Stimulated activated CD4-positive, alpha-beta T cell treated with anti-CD3 and anti-CD28 coated beads, TNF-alpha, amount 100 ng/mL, for 48 hours (primary cell): Measurements from ENCODE around the gene ULBP1.
"Not testable (repeated sequence)": the region's sequence is repeated elsewhere in the genome, so short reads cannot be mapped to it uniquely, and the experiment has no call there.

Experiments used
- DNase-seq, 3 donors: peaks; one replicate each; pipeline ENCODE4 v3.0.0-alpha.2; 2020; ENCODE audit warnings: low read depth in 3 of 3

Gene ULBP1

DNA sequence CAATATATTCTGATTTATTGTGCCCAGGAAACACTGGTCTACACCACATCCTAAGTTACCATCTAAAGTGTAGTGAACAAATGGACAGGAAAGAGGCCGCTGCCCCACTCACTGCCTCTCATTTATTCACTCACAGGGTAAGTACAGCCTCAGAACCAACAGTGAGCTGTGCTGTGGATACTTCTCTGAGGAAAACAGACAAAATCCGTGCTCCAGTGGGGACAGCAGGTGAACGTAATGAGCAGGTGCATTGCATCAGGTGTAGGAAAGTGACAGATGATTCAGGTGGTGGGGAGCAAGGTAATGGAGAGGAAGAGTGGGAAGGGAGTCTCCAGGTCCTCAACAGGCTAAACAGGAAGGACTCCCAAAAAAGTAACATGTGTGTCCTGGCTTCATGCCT is 30.3 kb upstream of the ULBP1 start:
- DNase-seq, result no peak

DNA sequence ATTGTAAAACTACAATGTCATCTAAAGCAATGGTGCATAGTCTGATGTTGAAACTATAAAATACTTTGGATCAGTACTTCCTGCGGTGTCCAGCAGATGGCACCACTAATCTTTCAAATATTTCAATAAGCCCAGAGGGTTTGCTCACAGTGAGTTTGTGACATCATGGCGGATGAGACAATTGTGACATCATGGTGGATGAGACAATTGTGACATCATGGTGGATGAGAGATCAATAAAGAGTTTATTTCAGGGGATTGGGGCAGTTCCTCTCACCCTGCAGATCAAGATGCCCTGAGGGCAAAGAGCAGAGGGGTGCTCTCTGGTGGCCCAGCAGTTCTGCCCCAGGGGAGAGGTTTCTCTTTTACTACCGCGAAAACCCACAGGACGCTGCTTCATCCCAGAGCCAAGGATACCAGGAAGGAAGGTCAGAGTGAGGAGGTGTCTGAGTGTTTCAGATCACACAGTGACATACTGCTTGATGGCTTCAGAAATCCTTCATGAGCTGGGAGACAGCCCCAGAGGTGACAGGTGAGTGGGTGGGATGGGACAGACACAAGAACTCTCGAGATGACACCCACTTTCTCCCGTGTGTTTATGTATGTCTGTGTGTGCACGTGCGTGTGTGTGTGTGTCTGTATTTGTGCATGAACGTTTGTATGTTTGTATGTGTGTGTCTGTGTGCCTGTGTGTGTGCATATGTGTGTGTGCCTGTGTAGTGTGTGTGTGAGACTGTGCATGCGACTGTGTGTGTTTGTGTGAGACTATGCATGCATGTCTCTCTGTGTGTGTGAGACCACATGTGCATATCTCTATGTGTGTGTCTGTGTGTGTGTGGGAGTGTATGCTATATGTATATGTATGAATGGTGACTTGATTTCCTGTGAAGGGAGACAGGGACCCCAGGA is 29.2 kb upstream of the ULBP1 start:
- peak; percentile 46 to 53 (median 47) for DNase-seq

DNA sequence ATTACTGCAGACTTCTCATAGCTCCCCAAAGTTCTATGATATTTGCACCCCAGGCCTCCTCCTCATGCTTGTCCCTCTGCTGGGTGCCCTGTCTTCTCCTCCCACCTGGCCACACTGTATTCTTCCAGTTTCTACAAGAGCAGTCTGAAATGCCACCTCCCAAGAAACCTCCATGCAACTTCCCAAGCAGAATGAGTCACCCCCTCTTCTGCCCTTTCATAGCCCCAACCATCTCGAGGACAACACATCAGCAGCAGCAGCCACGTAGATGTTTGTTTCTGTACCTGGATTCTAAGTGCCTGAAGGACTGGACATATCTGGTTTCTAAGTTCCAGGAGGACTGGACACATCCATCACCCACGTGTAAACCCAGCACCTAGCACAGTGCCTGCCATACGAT is 28.5 kb upstream of the ULBP1 start:
- no peak for DNase-seq

DNA sequence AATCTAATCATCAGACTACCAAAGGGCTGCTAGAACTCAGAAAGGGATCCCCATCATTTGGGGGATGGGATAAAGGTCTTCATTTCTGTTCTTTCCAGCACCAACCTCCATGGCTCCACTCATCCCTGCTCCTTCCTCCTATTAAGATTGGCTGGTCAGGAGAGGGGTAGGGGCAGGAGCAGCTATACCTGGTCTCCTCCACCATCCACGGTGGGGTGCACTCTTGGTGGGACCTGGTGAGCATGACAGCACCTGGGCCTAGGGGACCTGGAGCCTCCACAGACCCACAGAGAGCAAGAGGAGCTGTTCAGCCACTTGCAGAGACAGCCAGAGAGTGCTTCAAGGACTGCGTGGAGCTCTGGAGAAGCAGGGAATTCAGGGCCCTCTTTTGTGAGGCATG is 28.1 kb upstream of the ULBP1 start:
- DNase-seq, result no peak

DNA sequence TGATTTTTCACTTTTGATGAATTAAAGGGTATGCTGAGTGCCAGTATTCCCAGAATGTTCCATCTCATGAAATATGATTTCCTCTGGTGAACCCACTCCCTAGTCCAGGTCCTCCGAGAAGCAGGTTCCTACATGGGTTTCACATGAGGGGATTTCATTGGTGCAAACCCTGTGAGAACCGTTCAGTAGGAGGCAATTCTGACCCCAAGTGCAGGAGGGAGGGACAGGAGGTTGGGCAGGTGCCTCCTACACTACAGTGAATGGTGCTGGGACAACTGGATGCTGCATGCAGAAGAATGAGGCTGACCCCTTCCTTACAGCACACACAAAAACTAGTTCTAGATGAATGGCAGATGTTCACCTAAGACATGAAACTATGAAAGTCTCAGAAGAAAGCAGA is 27.0 kb upstream of the ULBP1 start:
- no peak for DNase-seq

DNA sequence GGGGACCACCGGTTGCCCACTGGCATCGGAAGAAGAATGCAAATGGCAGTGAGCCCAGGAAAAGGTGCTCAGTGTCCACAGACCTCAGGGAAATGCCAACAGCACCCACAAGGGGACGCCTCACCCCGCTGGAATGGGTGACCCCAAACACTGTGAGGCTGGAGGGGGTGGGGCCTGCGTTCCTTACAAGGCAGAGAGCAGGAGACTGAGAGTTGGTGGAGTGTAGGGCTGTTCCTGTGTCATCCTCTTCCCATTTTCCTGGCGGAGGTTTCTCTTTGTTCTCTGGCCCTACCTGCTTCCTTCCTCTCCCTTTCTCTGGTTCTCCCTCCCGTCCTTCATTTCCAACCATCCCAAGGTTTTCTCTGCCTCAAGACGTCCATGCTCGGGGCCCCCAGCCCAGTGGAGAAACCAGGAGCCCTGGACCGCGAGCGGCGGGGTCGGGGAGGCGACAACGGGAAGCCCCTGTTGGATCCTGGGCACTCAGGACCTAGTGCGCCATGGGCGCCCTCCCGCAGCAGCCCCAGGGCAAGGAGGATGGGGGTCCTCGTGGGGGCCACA is 25.7 kb upstream of the ULBP1 start:
- not testable (repeated sequence) for DNase-seq

DNA sequence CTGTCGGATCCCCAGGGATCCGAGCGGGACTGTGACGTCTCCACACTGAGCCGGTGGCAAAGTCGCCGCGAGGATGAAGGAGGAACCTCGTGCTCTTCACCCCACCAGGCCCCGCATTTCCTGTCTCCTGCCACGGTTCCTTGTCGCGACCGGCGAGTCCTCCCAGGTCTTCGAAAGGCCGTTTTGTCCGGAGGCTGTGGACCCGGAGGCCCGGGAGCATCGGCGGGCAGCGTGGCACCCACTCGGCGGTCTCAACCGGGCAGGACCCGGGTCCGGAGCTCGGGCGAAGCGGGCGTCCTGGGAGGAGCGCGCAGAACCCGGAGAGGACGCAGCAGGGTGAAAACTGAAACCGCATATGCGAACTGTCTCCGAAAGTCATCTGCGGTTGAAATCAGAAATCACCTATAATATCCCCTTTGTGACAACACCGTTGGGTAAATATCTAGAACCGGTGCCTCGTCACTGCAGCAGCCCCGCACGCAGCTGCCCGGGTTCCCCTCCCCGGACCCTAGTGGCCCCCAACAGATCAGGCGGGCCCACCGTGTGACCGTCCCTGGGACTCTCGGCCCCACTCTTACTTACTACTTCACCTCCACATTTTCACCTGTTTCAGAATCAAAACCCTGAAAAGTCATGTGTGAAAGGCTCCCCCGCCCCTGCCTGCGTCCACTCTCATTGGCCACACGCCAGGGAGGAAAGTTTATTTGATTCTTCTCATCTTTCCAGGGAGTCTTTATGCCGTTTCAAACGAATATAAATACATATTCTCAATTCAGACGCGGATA is 25.0 kb upstream of the ULBP1 start:
- DNase-seq, result no peak

DNA sequence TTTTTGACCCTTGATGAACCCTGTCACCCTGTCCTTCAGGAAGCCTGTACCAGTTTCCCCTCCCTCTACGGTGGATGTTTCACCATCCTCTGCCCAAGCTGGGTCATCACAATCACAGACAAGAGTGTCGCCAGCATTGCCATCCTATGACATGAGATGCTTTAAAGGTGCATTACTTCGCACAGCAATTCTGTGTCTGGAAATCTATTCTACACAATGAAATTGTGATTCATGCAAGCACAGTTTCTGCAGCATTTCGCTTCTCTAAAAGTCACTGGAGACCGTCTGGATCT is 24.4 kb upstream of the ULBP1 start:
- DNase-seq, result no peak

DNA sequence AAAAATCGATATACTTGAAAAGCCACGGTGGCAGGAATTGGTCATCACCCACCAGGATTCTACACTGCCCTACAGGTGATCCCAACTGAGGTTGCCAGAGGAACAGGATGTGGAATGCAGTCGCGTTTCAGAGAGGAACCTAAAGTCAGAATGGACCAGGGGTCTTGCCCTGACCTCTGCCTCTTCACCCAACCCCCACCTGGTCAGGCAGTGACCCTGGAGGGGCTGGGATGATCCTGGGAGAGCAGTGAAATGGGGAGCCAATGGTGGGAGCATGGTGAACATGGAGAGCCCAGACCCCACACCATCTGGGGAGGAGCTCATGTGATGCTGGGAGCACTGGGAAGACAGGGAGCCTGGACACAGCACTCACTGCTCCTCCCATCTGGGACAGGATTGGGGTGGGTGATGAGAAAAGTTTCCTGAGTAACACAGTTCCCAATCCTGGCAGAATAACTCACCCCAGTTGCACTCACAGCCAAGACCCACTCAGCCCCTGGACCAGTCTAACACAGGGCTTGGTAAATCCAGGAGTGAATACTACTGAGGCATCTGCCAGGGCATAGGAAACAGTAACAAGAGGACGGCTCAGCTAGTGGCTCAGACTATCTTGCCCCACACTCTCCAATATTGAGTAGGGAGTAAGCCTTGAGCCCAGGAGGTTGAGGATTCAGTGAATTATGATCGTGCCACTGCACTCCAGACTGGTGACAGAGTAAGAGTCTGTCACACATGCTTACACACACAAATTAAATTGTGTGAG is 23.7 kb upstream of the ULBP1 start:
- DNase-seq, result no peak

DNA sequence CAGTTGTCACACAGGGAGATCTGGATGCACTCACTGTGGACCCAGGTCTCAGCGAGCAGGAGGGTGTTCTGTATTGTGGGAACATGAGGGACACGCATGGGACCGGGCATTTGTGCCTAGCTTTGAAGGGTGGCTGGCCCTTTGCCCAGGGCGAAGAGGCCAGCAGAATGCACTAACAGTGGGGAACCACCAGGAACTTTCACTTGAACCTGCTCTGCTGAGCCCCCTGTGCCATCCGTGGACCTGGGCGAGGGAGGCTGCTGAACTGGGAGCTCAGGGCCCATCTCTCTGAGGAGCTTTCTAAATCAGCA is 23.1 kb upstream of the ULBP1 start:
- DNase-seq, result no peak

DNA sequence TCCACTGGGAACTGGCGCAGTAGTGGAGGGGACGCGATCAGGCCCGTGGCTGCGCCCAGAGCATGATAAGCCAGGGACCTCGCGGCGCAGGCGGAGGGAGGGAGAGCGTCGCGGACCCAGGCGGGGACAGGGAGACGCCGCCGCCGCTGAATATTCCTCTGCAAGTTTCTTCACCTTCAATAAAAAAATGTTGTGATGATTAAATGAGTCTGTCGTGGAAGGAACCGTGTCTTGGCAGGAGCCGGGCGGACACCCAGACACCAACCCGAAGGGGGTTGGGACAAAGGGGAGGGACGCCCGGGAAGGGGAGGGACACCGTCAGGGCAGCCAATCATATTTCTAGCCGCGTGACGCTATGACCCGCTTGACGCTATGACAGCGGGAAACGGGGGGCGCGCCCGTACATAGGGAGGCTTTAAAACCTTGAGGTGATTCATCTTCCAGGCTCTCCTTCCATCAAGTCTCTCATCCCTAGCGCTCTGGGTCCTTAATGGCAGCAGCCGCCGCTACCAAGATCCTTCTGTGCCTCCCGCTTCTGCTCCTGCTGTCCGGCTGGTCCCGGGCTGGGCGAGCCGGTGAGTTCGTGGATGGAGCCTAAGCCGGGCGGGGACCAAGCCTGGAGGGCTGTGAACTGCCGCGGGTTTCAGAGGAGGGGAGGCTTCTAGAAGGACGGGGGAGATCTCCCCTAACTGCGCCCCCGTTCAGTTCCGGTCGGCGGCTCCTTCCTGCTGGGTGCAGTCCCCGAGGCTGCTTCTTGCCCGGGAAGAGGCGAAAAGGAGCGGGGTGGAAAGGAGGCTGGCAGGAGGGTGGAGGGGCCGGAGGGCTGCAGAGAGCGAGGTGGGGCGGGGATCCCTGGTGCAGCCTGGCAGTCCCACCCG is 21.9 kb upstream of the ULBP1 start, which contains the start of gene ULBP2:
TSS of gene ULBP2 (plus strand) at position 432 of the 878 bp plus-strand sequence. CDS start at position 491, 59 bp downstream.
- peak in 2 of 3 donors; percentile 76 to 79 for DNase-seq

DNA sequence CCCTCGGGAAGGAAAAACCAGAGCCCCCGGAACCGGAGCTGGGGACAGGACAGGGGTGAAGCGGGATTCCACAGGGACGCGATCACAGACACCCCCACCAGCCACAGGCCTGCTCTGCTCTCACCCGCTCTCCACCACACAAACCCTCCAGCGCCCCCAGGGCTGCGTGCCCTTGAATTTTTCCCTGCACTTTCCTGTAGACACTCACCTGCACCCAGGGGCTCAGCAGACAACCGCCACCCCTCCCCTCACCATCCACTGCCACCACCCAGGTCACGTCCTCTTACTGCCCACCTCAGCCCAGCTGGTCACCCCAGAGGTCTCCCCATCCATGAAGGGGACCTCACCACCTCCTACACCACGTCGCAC is 21.3 kb upstream of the ULBP1 start:
- no peak for DNase-seq

DNA sequence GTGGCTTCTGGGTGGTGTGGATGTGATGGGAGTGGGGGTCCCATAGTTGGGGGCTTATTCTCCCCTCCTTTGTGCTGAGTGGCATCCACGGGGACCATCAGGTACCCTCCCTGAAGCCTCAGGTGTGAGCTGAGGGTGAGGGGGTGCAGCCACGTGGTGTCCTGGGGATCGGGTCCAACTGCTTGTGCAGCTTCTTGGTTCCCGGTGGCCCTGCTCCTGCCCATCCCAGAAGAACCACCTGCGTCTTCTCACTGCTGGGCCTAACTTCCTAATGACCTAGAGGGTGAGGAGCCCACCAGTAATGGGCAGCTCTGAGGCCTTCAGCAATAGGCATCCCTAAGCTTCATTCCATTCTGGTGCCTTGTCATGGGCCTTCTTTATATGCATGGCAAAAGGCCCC is 20.4 kb upstream of the ULBP1 start:
- not testable (repeated sequence) for DNase-seq

DNA sequence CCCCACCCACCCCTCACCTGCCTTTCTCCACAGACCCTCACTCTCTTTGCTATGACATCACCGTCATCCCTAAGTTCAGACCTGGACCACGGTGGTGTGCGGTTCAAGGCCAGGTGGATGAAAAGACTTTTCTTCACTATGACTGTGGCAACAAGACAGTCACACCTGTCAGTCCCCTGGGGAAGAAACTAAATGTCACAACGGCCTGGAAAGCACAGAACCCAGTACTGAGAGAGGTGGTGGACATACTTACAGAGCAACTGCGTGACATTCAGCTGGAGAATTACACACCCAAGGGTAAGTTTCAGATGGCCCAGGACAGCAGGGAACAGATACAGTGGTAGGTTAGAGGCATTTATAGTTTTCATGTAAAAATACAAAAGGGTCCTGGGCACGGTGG is 18.5 kb upstream of the ULBP1 start:
- DNase-seq, result not testable (repeated sequence)

DNA sequence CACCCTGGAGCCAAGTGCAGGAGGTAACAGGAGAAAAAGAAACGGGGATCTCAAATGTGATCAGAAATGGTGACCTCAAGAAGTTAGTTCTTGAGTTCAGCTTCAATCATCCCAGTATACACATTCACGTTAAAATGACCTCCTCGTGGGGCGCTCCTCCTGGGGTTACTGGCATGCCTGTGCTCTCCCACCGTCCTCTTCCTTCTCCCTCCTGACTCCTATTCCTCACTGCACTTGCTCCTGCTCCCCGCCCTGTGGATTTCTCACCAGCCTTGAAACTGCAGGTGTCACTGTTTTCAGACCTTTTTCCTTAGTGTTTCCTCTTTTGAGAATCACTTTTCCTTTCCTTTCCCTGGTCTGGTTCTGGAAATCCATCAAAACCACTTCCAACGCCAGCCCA is 17.1 kb upstream of the ULBP1 start:
- not testable (repeated sequence) for DNase-seq

DNA sequence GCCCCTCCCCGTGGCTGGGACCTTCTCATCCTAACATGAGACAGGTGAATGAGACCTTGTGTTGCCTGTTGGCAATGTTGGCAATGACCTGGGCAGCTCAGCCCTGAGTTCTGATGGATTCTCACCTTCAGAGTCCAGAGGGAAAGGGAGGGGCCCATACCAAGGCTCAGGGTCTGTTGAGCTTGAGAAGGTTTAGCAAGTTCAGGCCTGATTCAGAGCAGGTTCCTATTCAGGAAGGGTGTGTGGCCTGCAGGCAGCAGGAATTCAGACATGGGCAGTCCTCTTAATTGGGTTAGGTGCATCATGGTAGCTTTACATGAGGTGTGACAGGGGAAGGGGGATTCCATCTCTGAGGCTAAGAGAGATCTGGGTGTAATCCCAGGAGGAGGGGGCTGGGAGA is 16.2 kb upstream of the ULBP1 start:
- not testable (repeated sequence) for DNase-seq

DNA sequence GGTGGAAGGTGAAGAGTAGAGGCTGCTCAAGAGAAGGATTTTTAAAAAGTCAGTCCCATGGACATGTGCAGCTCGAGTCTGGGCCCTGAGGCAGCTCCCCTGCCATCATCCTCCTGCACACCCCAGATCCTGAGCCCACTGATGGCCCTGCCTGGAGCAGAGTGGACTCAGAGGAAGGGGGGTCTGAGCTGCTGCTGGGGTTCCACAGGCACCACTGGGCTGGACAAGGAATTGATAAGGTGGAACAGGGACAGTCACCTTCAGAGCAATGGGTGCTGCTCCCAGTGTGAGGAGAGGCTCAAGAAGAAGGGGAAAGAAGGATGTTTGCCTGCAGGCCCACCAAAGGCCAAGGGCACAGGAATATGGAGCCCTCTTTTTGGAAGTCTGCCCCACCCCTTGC is 15.7 kb upstream of the ULBP1 start:
- DNase-seq, result no peak

DNA sequence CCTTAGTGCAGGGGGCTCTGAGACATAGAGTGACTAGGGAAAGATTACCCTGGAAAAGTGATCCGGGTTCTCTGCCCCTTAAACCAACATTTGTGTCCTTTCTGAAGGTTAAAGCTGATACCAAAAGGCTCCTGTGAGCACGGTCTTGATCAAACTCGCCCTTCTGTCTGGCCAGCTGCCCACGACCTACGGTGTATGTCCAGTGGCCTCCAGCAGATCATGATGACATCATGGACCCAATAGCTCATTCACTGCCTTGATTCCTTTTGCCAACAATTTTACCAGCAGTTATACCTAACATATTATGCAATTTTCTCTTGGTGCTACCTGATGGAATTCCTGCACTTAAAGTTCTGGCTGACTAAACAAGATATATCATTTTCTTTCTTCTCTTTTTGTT is 15.1 kb upstream of the ULBP1 start:
- DNase-seq, result no peak

DNA sequence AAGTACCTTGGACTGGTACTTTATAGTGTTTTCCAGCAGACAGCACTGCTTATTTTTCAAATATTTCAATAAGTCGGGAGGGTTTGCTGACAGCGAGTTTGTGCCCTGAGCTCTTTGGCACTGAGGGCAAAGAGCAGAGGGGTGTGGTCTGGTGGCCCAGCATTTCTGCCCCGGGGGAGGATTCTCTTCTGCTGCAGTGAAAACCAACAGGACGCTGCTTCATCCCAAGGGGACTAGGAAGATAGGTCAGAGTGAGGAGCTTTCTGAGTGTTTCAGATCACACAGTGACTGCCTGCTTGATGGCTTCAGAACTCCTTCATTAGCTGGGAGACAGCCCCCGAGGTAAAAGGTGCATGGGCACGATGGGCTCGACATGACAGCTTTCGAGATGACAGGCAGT is 13.3 kb upstream of the ULBP1 start:
- DNase-seq, result no peak

DNA sequence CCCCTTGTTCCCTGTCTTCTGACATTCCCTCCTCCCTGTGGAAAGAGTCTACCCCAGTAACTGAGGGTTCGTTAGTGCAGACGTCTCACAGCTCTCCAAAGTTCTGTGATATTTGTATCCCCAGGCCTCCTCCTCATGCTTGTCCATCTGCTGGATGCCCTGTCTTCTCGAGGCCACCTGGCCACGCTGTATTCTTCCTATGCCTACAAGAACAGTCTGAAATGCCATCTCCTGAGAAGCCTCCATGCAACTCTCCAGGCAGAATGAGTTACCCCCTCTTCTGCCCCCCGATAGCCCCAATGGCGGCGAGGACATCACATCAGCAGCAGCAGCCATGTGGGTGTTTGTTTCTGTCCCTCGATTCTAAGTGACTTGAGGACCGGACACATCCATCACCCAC is 12.6 kb upstream of the ULBP1 start:
- no peak for DNase-seq

DNA sequence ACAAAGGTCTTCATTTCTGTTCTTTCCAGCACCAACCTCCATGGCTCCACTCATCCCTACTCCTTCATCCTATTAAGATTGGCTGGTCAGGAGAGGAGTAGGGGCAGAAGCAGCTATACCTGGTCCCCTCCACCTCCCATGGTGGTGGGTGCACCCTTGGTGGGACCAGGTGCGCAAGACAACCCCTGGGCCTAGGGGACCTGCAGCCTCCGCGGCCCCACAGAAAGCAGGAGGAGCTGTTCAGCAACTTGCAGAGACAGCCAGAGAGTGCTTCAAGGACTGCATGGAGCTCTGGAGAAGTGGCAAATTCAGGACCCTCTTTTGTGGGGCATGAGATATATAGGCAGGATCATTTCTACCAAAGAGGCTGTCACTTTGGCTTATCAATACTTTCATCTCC is 12.1 kb upstream of the ULBP1 start:
- no peak for DNase-seq
